ENCODE measurements around the gene ASIC5. TPM values are rescaled to one million over a fixed set of nuclear protein-coding genes. Genes with fewer than 3 reads are reported as not detected.
"Not testable (repeated sequence)": the region's sequence is repeated elsewhere in the genome, so short reads cannot be mapped to it uniquely, and the experiment has no call there.

Gene ASIC5
- total RNA-seq, 2 experiments from 2014 or later, result not detected

DNA sequence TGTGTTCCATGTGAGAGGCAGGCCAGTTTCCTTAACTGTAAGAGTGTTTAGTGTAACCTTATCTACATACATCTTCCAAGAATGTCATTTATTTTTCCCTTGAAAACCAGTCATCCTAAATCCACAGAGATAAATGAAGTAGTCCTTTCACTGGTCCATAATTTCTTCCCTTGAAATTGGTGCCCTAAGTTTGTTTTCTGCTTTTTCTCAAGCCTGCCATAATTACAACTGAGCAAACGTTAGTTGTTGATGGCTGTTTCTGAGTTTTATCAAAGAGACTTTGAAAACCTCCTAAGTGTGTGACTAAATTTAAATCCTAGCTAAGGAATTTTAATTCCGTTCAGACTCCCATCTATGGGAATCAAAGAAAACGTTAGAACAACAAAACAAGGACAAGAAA lies 33.8 kb upstream of the ASIC5 start:
- Mint-ChIP-seq H3K4me3 (no peak overlapping the region), H3K36me3 (ENCODE audit: low read depth) (no peaks in the 10 kb centered on the region), H3K9me3 (ENCODE audit: insufficient read depth) (no peaks in the 10 kb centered on the region), H3K4me1 (ENCODE audit: low read depth) (no peaks in the 10 kb centered on the region), H3K27ac (no peak overlapping the region), H3K27me3 (ENCODE audit: low read depth) (peaks cover 2% of the 10 kb centered on the region)
- POLR2A ChIA-PET, result no interaction called here
- ATAC-seq, result no peak
- no peak for DNase-seq
- CTCF ChIA-PET, result no interaction called here

DNA sequence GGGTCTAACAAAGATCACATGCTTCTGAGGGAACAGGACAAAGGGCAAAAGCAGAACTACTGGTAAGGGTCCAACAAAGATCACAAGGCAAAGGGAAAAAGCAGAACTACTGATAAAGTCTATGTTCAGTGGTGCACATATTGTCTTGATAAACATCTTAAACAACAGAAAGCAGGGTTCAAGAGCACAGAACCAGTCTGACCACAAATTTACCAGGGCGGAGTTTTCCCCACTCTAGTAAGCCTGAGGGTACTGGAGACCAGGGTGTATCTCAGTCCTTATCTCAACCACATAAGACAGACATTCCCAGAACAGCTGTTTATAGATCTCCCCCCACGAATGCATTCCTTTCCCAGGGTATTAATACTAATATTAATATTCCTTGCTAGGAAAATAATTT lies 32.3 kb upstream of the ASIC5 start:
- H3K4me1 Mint-ChIP-seq (ENCODE audit: low read depth); ATAC-seq; H3K27ac Mint-ChIP-seq; DNase-seq; POLR2A ChIA-PET; H3K4me3 Mint-ChIP-seq; H3K27me3 Mint-ChIP-seq (ENCODE audit: low read depth); H3K36me3 Mint-ChIP-seq (ENCODE audit: low read depth); H3K9me3 Mint-ChIP-seq (ENCODE audit: insufficient read depth); CTCF ChIA-PET: not testable (repeated sequence)

DNA sequence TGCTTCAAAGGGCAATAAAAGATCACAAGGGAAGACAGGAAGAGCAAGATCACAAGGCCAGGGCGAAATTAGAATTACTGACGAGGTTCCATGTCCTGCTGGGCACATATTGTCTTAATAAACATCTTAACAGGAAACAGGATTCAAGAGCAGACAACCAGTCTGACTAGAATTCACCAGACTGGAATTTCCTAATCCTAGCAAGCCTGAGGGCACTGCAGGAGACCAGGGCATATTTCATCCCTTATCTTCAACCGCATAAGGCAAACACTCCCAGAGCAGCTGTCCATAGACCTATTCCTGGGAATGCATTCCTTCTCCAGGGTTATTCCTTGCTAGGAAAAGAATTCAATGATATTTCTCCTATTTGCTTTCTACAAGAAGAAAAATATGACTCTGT lies 25.0 kb upstream of the ASIC5 start:
- Mint-ChIP-seq H3K36me3 (ENCODE audit: low read depth) (no peaks in the 10 kb centered on the region), H3K4me3 (no peak overlapping the region), H3K9me3 (ENCODE audit: insufficient read depth) (no peaks in the 10 kb centered on the region), H3K4me1 (ENCODE audit: low read depth) (no peaks in the 10 kb centered on the region), H3K27me3 (ENCODE audit: low read depth) (no peaks in the 10 kb centered on the region), H3K27ac (no peak overlapping the region)
- DNase-seq, result no peak
- CTCF ChIA-PET, result no interaction called here
- no peak for ATAC-seq
- POLR2A ChIA-PET, result no interaction called here

DNA sequence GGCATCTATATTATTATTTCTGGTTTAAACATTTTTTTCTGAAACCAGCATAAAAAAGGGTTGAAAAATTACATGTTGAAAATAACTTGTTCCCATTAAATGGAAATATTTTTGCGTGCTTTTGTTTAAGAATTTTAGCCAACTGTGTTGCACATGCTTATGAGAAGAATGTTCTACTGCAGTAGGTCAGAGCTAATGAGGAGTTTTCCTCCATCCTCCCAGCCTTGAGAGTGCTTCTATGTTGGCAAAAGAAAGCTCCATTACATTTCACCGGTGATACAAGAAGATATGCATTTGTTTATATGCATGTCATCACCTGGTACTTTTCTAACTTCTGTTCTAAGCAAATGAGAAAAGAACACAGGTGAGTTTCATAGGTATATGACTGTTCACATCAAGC lies 23.9 kb upstream of the ASIC5 start:
- Mint-ChIP-seq H3K27me3 (ENCODE audit: low read depth) (no peaks in the 10 kb centered on the region), H3K36me3 (ENCODE audit: low read depth) (no peaks in the 10 kb centered on the region), H3K27ac (no peak overlapping the region), H3K4me3 (no peak overlapping the region), H3K4me1 (ENCODE audit: low read depth) (no peaks in the 10 kb centered on the region), H3K9me3 (ENCODE audit: insufficient read depth) (no peaks in the 10 kb centered on the region)
- DNase-seq (no peak), ATAC-seq (no peak)
- ChIA-PET POLR2A (no interaction called here), CTCF (no interaction called here)

DNA sequence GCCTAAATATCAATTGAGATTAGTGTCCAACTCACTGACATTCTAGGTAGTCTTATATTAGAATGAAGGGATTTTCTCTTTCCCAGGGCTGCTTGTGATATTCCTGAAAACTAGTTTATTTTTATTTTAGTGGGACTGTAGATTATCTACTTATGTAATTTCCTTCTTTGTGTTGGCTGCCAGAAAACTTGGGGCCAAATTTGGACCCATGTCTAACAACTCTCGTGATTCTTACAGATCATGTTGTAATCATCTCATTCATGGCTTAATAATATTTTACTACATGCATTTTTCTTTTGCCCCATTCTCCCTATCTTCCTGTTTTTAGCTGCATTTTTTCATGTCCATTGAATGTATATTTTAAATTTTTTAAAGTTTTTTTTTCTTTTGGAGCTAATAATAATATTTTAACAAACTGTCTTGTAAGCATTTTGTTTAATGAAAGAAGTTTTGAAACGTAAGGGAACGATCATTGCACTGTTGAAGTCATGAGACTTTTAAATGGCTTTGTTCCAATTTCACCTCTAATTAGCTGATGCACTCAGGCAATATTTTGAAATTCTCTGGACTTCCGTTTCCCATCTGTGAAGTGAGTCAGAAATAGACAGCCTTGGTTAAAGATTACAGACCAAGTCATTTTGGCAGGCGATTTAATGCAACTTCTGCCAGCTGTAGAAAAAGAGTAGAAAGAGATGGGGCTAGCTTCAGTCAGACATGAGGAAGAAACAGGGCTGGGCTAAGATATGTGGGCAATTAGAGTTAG lies 23.1 kb upstream of the ASIC5 start:
- H3K9me3 Mint-ChIP-seq (ENCODE audit: insufficient read depth), result no peaks in the 10 kb centered on the region
- ChIA-PET CTCF (no interaction called here), POLR2A (no interaction called here)
- no peak overlapping the region for H3K4me3 Mint-ChIP-seq
- H3K27me3 Mint-ChIP-seq (ENCODE audit: low read depth), result no peaks in the 10 kb centered on the region
- ATAC-seq (no peak), DNase-seq (no peak)
- H3K36me3 Mint-ChIP-seq (ENCODE audit: low read depth), result no peaks in the 10 kb centered on the region
- no peaks in the 10 kb centered on the region for H3K4me1 Mint-ChIP-seq (ENCODE audit: low read depth)
- H3K27ac Mint-ChIP-seq, result no peak overlapping the region

DNA sequence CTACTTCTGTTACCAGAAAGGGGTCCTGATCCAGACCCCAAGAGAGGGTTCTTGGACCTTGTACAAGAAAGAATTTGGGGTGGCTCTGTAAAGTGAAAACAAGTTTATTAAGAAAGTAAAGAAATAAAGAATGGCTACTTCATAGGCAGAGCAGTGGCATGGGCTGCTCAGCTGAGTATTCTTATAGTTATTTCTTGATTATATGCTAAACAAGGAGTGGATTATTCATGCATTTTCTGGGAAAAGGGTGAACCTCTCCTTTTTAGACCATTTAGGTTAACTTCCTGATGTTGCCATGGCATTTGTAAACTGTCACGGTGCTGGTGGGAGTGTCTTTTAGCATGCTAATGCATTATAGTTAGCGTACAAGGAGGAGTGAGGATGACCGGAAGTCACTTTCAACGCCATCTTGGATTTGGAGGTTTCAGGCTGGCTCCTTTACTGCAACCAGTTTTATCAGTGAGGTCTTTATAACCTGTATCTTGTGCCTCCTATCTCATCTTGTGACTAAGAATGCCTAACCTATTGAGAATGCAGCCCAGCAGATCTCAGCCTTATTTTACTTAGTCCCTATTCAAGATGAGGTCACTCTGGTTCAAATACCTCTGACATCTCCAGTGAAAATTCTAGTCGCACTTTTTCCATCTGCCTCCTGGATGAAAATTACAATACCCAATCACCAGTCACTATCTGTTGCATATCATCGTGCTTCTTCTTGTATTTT lies 21.9 kb upstream of the ASIC5 start:
- Mint-ChIP-seq H3K36me3 (ENCODE audit: low read depth) (no peaks in the 10 kb centered on the region), H3K27me3 (ENCODE audit: low read depth) (no peaks in the 10 kb centered on the region), H3K9me3 (ENCODE audit: insufficient read depth) (no peaks in the 10 kb centered on the region), H3K4me1 (ENCODE audit: low read depth) (no peaks in the 10 kb centered on the region), H3K4me3 (no peak overlapping the region), H3K27ac (no peak overlapping the region)
- DNase-seq (no peak), ATAC-seq (no peak)
- ChIA-PET CTCF (no interaction called here), POLR2A (no interaction called here)

DNA sequence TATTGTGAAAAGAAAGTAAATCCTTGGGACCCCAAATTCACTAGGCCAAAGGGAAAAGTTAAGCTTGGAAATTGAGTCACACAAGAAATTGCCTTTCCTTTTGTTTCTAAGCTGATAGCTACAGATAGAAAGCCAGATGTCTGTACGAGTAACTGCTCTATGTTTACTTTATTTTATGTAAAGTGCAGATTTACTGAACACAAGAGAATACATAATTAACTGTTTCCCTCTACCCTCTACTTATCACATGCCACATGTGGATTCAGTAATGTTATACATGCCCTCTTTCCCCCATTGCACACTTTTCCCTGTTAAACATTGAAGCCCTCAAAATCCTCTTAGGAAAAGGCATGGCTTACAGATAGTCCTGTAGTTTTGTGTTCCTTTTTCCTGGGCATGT lies 21.0 kb upstream of the ASIC5 start:
- Mint-ChIP-seq H3K36me3 (ENCODE audit: low read depth) (no peaks in the 10 kb centered on the region), H3K4me1 (ENCODE audit: low read depth) (no peaks in the 10 kb centered on the region), H3K27me3 (ENCODE audit: low read depth) (peaks cover 2% of the 10 kb centered on the region), H3K9me3 (ENCODE audit: insufficient read depth) (no peaks in the 10 kb centered on the region), H3K27ac (no peak overlapping the region), H3K4me3 (no peak overlapping the region)
- ChIA-PET CTCF (no interaction called here), POLR2A (no interaction called here)
- DNase-seq (no peak), ATAC-seq (no peak)

DNA sequence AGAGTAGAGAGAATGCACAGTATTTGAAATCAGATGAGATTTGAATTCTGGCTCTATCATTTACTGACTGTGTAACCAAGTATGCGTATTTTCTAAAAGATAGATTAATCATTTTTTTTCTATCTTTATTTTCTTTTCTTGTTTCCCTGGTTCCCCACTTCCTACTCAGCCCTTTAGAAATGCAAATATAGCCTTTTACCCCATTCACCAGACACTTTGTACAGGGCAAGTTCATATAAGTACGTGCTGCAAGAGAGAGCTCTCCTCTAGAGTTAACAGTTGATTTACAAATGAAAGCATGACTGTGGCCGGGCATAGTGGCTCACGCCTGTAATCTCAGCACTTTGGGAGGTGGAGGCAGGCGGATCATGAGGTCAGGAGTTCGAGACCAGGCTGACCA lies 19.6 kb upstream of the ASIC5 start:
- Mint-ChIP-seq H3K4me3 (no peak overlapping the region), H3K9me3 (ENCODE audit: insufficient read depth) (no peaks in the 10 kb centered on the region), H3K27ac (no peak overlapping the region), H3K36me3 (ENCODE audit: low read depth) (no peaks in the 10 kb centered on the region), H3K27me3 (ENCODE audit: low read depth) (peaks cover 2% of the 10 kb centered on the region), H3K4me1 (ENCODE audit: low read depth) (no peaks in the 10 kb centered on the region)
- DNase-seq (no peak), ATAC-seq (no peak)
- ChIA-PET CTCF (no interaction called here), POLR2A (no interaction called here)

DNA sequence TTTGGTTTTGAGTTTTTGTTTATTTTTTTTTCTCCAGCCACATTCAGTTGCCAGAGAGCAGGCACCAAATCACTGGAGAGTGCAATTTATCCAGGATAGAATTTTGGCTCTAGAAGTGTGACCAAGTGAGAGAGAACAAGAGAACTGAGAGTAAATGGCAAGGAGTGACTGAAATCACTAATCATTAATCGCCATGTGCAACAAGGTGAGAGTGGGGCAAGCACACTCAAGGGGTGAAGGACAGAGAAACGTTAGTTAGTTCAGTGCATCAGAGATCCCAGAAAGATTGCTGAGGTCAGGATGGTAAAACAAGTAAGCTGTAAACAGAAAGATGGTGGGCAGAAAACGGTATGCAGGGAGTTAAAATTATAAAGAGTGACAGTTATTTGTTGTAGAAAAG lies 17.8 kb upstream of the ASIC5 start:
- H3K36me3 Mint-ChIP-seq (ENCODE audit: low read depth), result no peaks in the 10 kb centered on the region
- ATAC-seq (no peak), DNase-seq (no peak)
- no peaks in the 10 kb centered on the region for H3K4me1 Mint-ChIP-seq (ENCODE audit: low read depth)
- ChIA-PET POLR2A (no interaction called here), CTCF (no interaction called here)
- no peak overlapping the region for H3K27ac Mint-ChIP-seq
- peaks cover 2% of the 10 kb centered on the region for H3K27me3 Mint-ChIP-seq (ENCODE audit: low read depth)
- no peaks in the 10 kb centered on the region for H3K9me3 Mint-ChIP-seq (ENCODE audit: insufficient read depth)
- H3K4me3 Mint-ChIP-seq, result no peak overlapping the region

DNA sequence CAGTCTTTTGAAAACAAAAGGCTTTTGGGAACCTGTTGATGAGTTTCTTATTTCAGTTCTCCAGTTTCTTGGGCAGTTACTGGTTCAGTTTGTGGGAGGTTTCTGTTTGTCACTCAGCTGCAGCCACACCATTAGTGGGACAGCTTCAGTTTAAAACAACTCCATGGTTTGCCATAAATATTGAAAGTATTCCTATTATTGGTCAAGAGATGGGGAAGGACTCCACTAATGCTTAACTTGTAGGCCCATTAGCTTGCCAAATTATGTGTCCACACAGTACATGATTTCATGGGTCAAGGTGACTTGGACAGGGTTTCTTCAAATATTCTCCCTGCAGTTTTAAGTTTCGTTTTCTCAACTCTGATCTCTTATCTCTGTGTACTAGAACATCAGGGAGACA lies 15.5 kb upstream of the ASIC5 start:
- H3K9me3 Mint-ChIP-seq (ENCODE audit: insufficient read depth), result no peaks in the 10 kb centered on the region
- CTCF ChIA-PET, result no interaction called here
- H3K27ac Mint-ChIP-seq, result no peak overlapping the region
- DNase-seq (no peak), ATAC-seq (no peak)
- no peak overlapping the region for H3K4me3 Mint-ChIP-seq
- H3K27me3 Mint-ChIP-seq (ENCODE audit: low read depth), result peaks cover 2% of the 10 kb centered on the region
- no peaks in the 10 kb centered on the region for H3K36me3 Mint-ChIP-seq (ENCODE audit: low read depth)
- no peaks in the 10 kb centered on the region for H3K4me1 Mint-ChIP-seq (ENCODE audit: low read depth)
- POLR2A ChIA-PET, result no interaction called here

DNA sequence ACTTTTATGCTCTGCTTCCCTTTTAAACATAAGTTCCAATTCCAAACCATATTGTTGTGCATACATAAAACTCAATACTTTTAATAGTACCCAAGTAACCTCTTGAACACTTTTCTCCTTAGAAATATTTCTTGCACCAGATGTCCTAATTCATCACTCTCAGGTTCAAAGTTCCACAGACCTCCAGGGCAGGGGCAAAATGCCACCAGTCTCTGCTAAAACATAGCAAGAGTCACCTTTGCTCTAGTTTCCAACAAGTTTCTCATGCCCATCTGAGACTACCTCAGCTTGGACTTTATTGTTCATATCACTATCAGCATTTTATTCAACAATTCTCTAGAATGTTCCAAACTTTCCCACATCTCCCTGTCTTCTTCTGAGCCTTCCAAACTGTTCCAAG lies 13.7 kb upstream of the ASIC5 start:
- Mint-ChIP-seq H3K27ac (no peak overlapping the region), H3K36me3 (ENCODE audit: low read depth) (no peaks in the 10 kb centered on the region), H3K27me3 (ENCODE audit: low read depth) (peaks cover 2% of the 10 kb centered on the region), H3K4me1 (ENCODE audit: low read depth) (no peaks in the 10 kb centered on the region), H3K9me3 (ENCODE audit: insufficient read depth) (no peaks in the 10 kb centered on the region), H3K4me3 (no peak overlapping the region)
- DNase-seq (no peak), ATAC-seq (no peak)
- CTCF ChIA-PET, result no interaction called here
- POLR2A ChIA-PET, result no interaction called here

DNA sequence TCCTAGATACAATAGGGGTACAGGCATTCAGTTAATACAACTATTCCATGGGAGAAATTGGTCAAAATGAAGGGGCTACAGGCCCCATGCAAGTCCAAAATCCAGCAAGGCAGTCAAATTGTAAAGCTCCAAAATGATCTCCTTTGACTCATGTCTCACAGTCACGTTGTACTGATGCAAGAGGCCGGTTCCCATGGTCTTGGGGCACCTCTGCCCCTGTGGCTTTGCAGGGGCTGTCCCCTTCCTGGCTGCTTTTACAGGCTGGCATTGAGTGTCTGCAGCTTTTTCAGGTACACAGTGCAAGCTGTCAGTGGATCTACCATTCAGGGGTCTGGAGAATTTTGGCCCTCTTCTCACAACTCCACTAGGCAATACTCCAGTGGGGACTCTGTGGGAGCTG lies 12.5 kb upstream of the ASIC5 start:
- no peak overlapping the region for H3K4me3 Mint-ChIP-seq
- DNase-seq, result no peak

DNA sequence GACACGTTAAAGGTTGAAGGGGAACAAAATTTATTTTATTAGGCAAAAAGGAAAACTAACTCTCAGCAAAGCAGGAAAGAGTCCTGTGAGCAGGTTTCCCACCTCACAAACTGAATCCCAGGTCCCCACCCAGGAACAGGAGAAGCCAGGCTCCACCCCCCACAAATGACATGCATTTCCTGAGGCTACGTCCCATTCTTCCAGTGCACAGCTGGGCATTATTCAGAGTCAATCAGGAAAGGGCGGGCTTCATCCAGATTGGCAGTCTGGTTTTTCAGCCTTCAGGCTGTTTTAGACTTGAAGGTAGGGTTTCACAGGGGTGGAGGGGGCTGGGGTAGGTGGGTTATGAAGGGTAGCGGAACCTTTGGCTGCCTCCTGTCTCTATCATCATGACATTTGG lies 11.9 kb upstream of the ASIC5 start:
- H3K9me3 Mint-ChIP-seq (ENCODE audit: insufficient read depth), result no peaks in the 10 kb centered on the region
- H3K27me3 Mint-ChIP-seq (ENCODE audit: low read depth), result peaks cover 2% of the 10 kb centered on the region
- no peak overlapping the region for H3K4me3 Mint-ChIP-seq
- CTCF ChIA-PET, result no interaction called here
- no peak for ATAC-seq
- POLR2A ChIA-PET, result no interaction called here
- no peak for DNase-seq
- H3K27ac Mint-ChIP-seq, result no peak overlapping the region
- no peaks in the 10 kb centered on the region for H3K4me1 Mint-ChIP-seq (ENCODE audit: low read depth)
- no peaks in the 10 kb centered on the region for H3K36me3 Mint-ChIP-seq (ENCODE audit: low read depth)

More for the DNA sequence above, 12.5 kb upstream of the ASIC5 start:
- Mint-ChIP-seq H3K27me3 (ENCODE audit: low read depth) (peaks cover 2% of the 10 kb centered on the region), H3K27ac (no peak overlapping the region), H3K4me1 (ENCODE audit: low read depth) (no peaks in the 10 kb centered on the region), H3K9me3 (ENCODE audit: insufficient read depth) (no peaks in the 10 kb centered on the region), H3K36me3 (ENCODE audit: low read depth) (no peaks in the 10 kb centered on the region)
- no peak for ATAC-seq
- ChIA-PET POLR2A (no interaction called here), CTCF (no interaction called here)
